ENCODE results near the gene FAM120AOS. TPM values are rescaled to one million over a fixed set of nuclear protein-coding genes. Genes with fewer than 3 reads are reported as not detected.

Gene FAM120AOS
- total RNA-seq, 4 donors from 2014 or later, result 22.8 to 49.5 (median 32.4) TPM

GRCh38 chr9:93437996-93438395, 15.4 kb downstream of the FAM120AOS start:
- DNase-seq (no peak), ATAC-seq (no peak)
- Histone ChIP-seq H3K9me3 (no peaks in the 10 kb centered on the region), H3K27ac (no peak overlapping the region), H3K36me3 (no peaks in the 10 kb centered on the region), H3K27me3 (no peaks in the 10 kb centered on the region), H3K4me3 (no peak overlapping the region), H3K4me1 (no peaks in the 10 kb centered on the region)
- TF ChIP-seq POLR2A (IDR thresholded peaks at IDR 0.05), result no peak
- TF ChIP-seq CTCF (IDR thresholded peaks at IDR 0.05 in 4 of 5, conservative IDR thresholded peaks at IDR 0.05 in 1 of 5), result no peak
- in situ Hi-C loops (cut with MboI; ENCODE audit: low sequenced_read_pairs in 4 of 4), result no loop called here
- intact Hi-C loops (cut with DNase I; ENCODE audit: low total_unique reads), result no loop called here

GRCh38 chr9:93436655-93437407, 16.6 kb downstream of the FAM120AOS start:
- TF ChIP-seq POLR2A (IDR thresholded peaks at IDR 0.05), result no peak
- no peak for TF ChIP-seq CTCF (IDR thresholded peaks at IDR 0.05 in 4 of 5, conservative IDR thresholded peaks at IDR 0.05 in 1 of 5)
- H3K4me1 ChIP-seq, result no peaks in the 10 kb centered on the region
- intact Hi-C loops (cut with DNase I; ENCODE audit: low total_unique reads), result no loop called here
- no peaks in the 10 kb centered on the region for H3K36me3 ChIP-seq
- H3K9me3 ChIP-seq, result no peaks in the 10 kb centered on the region
- no peaks in the 10 kb centered on the region for H3K27me3 ChIP-seq
- in situ Hi-C loops (cut with MboI; ENCODE audit: low sequenced_read_pairs in 4 of 4), result no loop called here
- H3K4me3 ChIP-seq, result no peak overlapping the region
- no peak for DNase-seq
- H3K27ac ChIP-seq, result no peak overlapping the region
- no peak for ATAC-seq

GRCh38 chr9:93436218-93436617, 17.2 kb downstream of the FAM120AOS start:
- H3K27me3 ChIP-seq, result no peaks in the 10 kb centered on the region
- ATAC-seq, result no peak
- DNase-seq, result no peak
- H3K4me3 ChIP-seq, result no peak overlapping the region
- H3K36me3 ChIP-seq, result no peaks in the 10 kb centered on the region
- no peak for TF ChIP-seq POLR2A (IDR thresholded peaks at IDR 0.05)
- no peak for TF ChIP-seq CTCF (IDR thresholded peaks at IDR 0.05 in 4 of 5, conservative IDR thresholded peaks at IDR 0.05 in 1 of 5)
- H3K4me1 ChIP-seq, result no peaks in the 10 kb centered on the region
- in situ Hi-C loops (cut with MboI; ENCODE audit: low sequenced_read_pairs in 4 of 4), result no loop called here
- no peaks in the 10 kb centered on the region for H3K9me3 ChIP-seq
- intact Hi-C loops (cut with DNase I; ENCODE audit: low total_unique reads), result no loop called here
- H3K27ac ChIP-seq, result no peak overlapping the region

DNA sequence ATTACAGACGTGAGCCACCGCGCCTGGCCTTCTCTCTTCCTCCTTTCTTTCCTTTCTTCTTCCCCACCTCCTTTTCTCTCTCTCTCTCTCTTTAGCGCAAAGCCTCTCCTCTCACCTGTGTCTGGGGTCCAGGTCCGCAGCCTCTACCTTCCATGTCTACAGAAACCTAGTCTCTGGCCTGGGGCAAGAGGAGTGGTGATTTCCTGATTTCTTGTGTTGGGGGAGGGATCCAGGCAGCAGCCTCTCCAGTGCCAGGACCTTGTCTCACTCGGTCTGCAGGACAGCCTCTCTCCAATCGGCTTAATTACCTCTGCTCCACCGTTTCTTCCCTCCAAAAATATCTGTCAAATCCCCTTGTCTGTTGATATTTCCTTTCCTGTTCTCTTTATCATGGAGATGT, 18.0 kb downstream of the FAM120AOS start:
- Histone ChIP-seq H3K27ac (no peak overlapping the region), H3K36me3 (no peaks in the 10 kb centered on the region), H3K4me3 (no peak overlapping the region), H3K27me3 (no peaks in the 10 kb centered on the region), H3K9me3 (no peaks in the 10 kb centered on the region), H3K4me1 (no peaks in the 10 kb centered on the region)
- DNase-seq (no peak), ATAC-seq (no peak)
- TF ChIP-seq CTCF (IDR thresholded peaks at IDR 0.05 in 4 of 5, conservative IDR thresholded peaks at IDR 0.05 in 1 of 5) (no peak), POLR2A (IDR thresholded peaks at IDR 0.05) (no peak)
- intact Hi-C loops (cut with DNase I; ENCODE audit: low total_unique reads) (no loop called here), in situ Hi-C loops (cut with MboI; ENCODE audit: low sequenced_read_pairs in 4 of 4) (no loop called here)

- Histone ChIP-seq H3K36me3 (no peaks in the 10 kb centered on the region), H3K4me1 (no peaks in the 10 kb centered on the region), H3K9me3 (no peaks in the 10 kb centered on the region), H3K27ac (no peak overlapping the region), H3K27me3 (no peaks in the 10 kb centered on the region), H3K4me3 (no peak overlapping the region)
- intact Hi-C loops (cut with DNase I; ENCODE audit: low total_unique reads), result no loop called here
- ATAC-seq (no peak), DNase-seq (no peak)
- TF ChIP-seq POLR2A (IDR thresholded peaks at IDR 0.05) (no peak), CTCF (IDR thresholded peaks at IDR 0.05 in 4 of 5, conservative IDR thresholded peaks at IDR 0.05 in 1 of 5) (no peak)
- in situ Hi-C loops (cut with MboI; ENCODE audit: low sequenced_read_pairs in 4 of 4), result no loop called here
These were observed 19.3 kb downstream of the FAM120AOS start for GRCh38 chr9:93434056-93434455.
